ENCODE data around the gene CALY.

The CALY gene

GRCh38 chr10:133274751-133275683, 61.7 kb downstream of the CALY start:
- no peak for DNase-seq
